Left forelimb (tissue), 1 donor: Measurements from ENCODE around the gene ALDH1L2.
A peak's percentile ranks its signal among the peaks of the same experiment; 100 is the strongest.

Source experiments
- DNase-seq: peaks from one replicate; pipeline ENCODE4 v3.0.0-alpha.2; 2018; ENCODE audit warnings: low spot score

Gene ALDH1L2

GRCh38 chr12:105032703-105033357 lies 51.4 kb downstream of the ALDH1L2 start:
- no peak for DNase-seq

DNA sequence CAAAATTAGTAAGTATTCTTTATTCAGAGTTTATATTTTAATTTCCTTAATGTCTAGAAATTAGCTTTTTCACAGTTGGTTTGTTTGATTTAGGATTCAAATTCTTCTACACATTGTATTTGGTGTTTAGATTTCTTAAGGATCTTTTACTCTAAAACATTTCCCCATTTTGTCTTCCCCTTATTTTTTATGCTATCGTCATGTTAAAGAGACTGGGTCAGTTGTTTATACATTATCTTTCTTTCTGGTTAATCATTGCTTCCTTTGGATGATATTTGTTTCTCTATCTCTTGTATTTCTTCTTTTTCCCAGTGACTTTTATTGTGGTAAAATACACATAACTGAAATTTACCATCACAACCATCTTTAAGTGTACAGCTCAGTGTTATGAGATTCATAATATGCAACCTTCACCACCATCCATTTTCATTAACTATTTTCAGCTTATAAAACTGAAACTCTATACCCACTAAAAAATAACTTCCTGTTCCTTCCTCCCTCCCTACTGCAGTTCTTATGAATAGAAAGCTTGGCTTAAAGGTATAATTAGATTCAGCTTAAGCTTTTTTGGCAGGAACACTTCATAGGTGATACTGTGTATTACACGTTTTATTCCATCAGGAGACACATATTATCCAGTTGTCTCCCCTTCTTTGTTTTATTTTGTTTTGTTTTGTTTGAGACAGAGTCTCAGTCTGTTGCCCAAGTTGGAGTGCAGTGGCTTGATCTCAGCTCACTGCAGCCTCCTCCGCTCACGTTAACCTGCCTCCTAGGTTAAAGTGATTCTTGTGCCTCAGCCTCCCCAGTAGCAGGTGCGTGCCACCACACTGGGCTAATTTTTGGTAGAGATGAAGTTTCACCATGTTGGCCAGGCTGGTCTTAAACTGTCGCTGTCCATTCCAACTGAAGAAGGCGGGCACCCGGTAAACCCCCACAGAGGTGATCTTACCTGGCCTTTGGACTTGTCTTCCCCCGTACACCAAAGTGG lies 53.1 kb downstream of the ALDH1L2 start:
- no peak for DNase-seq

DNA sequence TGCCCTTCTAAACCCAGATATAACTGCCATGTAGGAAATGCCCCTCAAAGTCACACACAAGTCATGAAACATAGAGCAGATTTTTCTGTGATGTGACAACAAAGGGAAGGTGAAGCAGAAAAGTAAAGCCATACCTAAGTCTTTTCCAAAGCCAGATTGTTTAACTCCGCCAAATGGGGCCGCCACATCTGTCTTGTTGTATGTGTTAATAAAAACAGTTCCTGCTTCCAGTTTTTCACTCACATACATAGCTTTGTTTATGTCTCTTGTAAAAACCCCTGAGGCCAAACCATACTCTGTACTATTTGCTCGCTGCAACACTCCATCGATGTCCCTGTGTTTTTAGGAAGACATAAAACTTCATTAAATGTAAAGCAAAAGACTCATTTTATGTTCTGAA lies 57.8 kb downstream of the ALDH1L2 start:
- DNase-seq: no peak

- DNase-seq: no peak
Observed at GRCh38 chr12:105025890-105026289, 58.4 kb downstream of the ALDH1L2 start.

GRCh38 chr12:105024928-105025327 lies 59.3 kb downstream of the ALDH1L2 start:
- DNase-seq: no peak

DNA sequence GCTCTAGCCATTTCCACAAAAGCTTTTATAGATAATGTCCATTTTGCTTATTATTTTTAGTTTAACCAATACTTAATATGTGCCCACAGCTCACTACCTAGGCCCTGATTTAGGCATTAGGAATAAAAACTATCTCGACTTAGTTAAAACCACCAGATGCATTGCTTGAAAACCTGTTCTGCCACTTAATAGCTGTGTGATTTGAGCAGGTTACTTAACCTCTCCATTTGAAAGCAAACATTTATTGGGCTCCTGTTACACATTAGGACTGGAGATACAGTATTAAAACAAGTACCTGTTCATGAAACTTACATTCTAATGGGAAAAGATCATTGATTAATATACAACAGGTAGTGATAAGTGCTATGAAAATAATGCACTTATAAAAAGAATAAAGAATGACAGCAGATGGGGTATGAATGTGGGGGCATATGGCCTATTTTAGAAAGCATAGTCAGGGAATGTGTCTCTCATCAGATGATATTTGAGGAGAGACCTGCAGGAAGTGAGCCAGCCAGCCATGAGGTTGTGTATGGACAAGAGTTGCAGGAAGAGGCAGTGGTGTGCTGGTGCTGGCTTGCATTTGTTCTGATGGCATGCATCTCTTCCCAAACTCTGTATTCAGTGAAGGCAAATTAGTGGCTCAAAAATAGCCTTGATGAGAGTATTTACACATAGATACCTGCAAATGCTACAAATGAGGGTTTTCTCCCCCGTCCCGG lies 63.9 kb downstream of the ALDH1L2 start:
- DNase-seq: no peak

DNA sequence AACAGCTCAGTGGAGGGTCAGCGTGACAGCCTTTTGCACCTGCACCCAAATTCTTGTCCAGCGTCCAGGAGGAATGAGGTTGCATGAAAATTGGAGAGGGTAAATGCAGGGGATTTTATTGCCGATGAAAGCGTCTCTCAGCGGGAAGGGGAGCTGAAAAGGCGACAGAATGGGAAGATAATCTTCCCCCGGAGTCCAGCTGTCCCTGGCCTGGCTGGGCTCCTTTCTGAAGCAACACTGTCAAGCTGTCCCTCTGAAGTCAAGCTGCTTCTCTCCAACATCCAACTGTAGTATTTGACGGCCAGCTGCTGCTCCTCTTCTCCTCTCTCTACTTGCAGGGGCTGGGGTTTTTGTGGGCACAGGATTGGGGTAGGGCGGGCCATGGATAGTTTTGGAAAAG lies 65.5 kb downstream of the ALDH1L2 start:
- no peak for DNase-seq

GRCh38 chr12:105018012-105018411 lies 66.2 kb downstream of the ALDH1L2 start:
- DNase-seq: no peak

DNA sequence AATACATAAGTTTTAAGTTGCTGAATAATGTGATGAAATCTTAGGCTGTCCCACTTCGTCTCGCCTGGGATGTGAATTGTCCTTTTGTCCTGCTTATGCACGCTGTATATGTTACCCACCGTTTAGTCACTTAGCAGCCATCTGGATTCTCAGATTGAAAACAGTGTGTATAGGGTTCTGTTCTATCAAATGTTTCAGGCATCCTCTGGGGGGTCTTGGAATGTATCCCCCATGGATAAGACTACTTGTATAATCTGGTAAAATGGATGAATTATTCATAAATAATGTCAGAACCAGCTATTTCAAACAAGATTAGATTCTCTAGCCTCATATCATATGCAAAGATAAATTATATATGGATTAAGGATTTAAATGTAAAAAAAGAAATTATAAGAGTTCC lies 68.7 kb downstream of the ALDH1L2 start:
- no peak for DNase-seq

DNA sequence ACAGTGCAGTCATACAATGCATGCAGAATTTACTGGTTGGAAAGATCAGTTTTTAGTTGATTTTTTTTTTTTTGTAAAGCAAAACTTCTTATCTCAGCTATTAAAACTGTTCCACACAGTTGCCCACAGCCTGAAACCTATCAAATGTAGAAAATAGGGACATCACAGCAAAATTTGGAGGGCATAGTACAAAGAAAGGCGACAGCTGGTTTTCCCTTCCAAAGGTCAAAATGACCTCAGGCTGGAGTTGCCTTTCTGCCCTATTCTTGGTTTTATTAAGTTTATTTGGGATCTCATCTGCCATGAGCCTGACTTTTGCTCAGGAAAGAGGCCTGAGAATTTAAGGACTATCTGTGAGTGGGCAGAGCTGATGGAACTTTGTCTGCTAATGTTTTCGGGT lies 69.7 kb downstream of the ALDH1L2 start:
- DNase-seq: no peak

DNA sequence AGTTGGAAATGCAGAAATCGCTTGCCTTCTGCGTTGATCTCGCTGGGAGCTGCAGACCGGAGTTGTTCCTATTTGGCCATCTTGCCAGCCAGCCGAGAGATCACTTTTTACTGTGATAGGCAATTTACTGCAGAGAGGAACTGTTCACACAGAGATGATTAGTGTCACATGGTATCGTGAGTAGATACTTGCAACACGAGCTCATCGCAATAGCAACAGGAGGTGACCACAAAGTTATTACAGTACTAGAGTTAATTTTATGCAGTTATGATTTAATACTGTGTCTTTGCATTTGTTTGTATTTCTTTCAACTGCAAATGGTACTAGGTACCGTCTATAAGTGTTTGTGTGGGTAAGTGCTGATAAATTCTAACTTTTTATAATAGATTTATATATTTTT lies 70.4 kb downstream of the ALDH1L2 start:
- no peak for DNase-seq

GRCh38 chr12:105001476-105001875 lies 82.8 kb downstream of the ALDH1L2 start:
- no peak for DNase-seq

- DNase-seq: no peak
Observed at GRCh38 chr12:104999347-104999685, 84.9 kb downstream of the ALDH1L2 start.

GRCh38 chr12:104998423-104999346 lies 85.6 kb downstream of the ALDH1L2 start:
- no peak for DNase-seq

DNA sequence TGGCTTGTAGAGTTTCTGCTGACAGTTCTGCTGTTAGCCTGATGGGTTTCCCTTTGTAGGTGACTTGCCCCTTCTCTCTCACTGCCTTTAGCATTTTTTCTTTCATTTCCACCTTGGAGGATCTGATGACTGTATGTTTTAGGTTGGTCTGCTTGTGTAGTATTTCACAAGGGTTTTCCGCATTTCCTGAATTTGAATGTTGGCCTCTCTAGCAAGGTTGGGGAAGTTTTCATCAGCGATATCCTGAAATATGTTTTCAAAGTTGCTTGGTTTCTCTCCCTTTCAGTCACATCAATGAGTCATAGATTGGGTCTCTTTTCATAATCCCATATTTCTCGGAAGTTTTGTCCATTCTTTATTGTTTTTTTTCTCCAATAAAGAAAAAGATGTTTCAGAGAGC lies 86.7 kb downstream of the ALDH1L2 start:
- no peak for DNase-seq

- DNase-seq: no peak
Observed at GRCh38 chr12:104994336-104994735, 89.9 kb downstream of the ALDH1L2 start.

DNA sequence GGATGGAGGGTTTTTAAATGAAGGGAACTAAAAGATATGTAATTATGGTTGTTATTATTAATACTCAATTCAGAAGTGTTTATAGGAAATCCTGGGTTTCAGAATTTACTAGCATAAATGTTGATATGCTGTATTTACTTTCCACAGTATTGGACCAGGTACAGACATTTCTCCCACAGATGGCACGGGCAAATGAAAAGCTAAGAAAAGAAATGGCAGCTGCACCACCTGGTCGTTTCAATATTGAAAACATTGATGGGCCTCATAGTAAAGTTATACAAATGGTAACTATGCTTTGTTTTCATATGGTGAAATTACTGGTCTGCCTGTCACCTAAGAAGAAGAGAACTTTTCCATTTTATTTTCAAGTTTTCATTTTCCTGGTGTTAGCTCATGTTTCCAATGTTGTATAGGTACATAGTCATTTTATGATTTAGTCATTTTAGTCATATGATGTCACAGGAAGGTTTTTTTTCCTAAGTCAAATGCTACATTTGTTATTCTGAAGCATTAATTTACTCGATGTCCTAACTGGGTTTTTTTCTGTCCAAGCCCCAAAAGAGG lies 92.6 kb downstream of the ALDH1L2 start:
- DNase-seq: no peak

DNA sequence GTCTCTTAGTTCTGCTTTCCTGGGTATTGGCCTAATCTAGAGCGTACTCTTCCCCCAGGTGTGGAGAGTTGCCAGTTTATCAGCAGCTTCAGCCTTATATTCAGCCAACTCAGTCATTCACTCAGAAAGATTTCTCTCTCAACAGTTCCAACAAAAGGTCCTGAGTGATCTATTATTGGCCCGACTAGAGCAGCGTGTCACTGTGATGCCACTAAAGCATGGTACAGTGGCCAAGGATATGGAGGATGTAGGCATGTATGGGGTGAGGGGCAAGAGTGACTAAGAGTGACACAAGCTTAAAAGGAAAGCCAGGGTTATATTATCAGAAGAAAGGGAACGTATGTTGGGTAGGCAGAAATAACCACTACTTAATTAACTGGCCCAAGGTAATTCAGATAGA lies 93.3 kb downstream of the ALDH1L2 start:
- DNase-seq: no peak

- peak; percentile 94 for DNase-seq
Observed at GRCh38 chr12:104986022-104986941, 98.0 kb downstream of the ALDH1L2 start, which contains the start of gene NOPCHAP1. Gene NOPCHAP1 (plus strand): TSS chr12:104986316. CDS start chr12:104986353, 37 bp downstream.

- no peak for DNase-seq
Observed at GRCh38 chr12:104985206-104985605, 99.1 kb downstream of the ALDH1L2 start.
